Measurements from ENCODE around the gene DTX3. TPM values are rescaled to one million over a fixed set of nuclear protein-coding genes. Genes with fewer than 3 reads are reported as not detected.

The DTX3 gene
- total and polyA plus RNA-seq, 2 of the 13 experiments (the other 11 are each of a cell fraction or from before 2014, with no cell fraction given): 9.0 to 27.2 TPM

DNA sequence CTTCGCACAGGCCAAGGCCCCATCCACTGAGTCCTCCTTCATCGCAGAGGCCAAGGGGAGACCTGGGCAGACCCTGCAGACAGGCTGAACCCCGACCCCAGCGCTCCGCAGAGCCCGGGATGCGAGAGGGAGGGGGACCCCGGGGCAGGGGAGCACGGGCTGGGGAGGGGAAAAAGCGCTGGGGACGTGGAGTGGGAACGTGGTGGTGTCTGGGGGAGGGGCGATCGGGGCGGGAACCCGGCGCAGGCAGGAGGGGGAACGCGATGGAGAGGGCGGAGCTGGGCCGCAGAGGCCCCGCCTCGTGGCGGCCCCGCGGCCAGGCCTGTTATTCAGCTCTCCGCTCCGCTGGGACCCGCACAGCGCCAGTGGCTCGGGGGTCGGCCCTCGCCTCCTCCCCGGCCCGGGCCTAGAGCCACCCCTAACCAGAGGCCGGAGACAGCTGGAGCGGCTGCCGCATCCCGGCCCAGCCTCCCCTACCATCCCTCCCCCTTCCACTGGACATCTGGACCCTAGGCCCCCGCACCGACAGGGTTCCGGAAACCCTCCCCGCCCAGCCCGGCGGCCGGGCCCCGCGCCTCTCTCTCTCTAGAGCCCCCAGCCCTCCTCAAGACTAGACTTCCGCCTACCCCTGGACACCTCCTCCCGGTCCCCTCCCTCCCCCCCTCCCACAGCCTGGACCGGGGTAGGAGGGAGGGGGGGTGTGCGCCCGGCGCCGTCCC lies 6.6 kb downstream of the DTX3 start, which contains the start of gene ARHGEF25 (continued):
- TF ChIP-seq, protein P1, sequence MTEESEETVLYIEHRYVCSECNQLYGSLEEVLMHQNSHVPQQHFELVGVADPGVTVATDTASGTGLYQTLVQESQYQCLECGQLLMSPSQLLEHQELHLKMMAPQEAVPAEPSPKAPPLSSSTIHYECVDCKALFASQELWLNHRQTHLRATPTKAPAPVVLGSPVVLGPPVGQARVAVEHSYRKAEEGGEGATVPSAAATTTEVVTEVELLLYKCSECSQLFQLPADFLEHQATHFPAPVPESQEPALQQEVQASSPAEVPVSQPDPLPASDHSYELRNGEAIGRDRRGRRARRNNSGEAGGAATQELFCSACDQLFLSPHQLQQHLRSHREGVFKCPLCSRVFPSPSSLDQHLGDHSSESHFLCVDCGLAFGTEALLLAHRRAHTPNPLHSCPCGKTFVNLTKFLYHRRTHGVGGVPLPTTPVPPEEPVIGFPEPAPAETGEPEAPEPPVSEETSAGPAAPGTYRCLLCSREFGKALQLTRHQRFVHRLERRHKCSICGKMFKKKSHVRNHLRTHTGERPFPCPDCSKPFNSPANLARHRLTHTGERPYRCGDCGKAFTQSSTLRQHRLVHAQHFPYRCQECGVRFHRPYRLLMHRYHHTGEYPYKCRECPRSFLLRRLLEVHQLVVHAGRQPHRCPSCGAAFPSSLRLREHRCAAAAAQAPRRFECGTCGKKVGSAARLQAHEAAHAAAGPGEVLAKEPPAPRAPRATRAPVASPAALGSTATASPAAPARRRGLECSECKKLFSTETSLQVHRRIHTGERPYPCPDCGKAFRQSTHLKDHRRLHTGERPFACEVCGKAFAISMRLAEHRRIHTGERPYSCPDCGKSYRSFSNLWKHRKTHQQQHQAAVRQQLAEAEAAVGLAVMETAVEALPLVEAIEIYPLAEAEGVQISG (CRISPR knock-in tag; IDR thresholded peaks at IDR 0.05): peak; percentile 51; the same call in 1 of the 2 replicates
- TF ChIP-seq ZNF746 (CRISPR knock-in tag; IDR thresholded peaks at IDR 0.05) (peak; percentile 59; the same call in 1 of the 2 replicates), ZNF224 (CRISPR knock-in tag; IDR thresholded peaks at IDR 0.05) (no peak), SNAPC2 (CRISPR knock-in tag; IDR thresholded peaks at IDR 0.05) (no peak), ZNF768 (CRISPR knock-in tag; IDR thresholded peaks at IDR 0.05) (peak; percentile 59; the same call in 1 of the 2 replicates), ZC3H4 (CRISPR knock-in tag; IDR thresholded peaks at IDR 0.05; ENCODE audit: borderline replicate concordance) (0 out of 2 replicates have a peak, but pooled peaks have one; percentile 34), CBX5 (CRISPR knock-in tag; IDR thresholded peaks at IDR 0.05; ENCODE audit: borderline replicate concordance) (no peak), ZNF510 (CRISPR knock-in tag; IDR thresholded peaks at IDR 0.05; ENCODE audit: low read depth) (no peak), ZNF766 (CRISPR knock-in tag; IDR thresholded peaks at IDR 0.05; ENCODE audit: borderline replicate concordance) (0 out of 2 replicates have a peak, but pooled peaks have one; percentile 57), MED13 (CRISPR knock-in tag; IDR thresholded peaks at IDR 0.05) (0 out of 2 replicates have a peak, but pooled peaks have one; percentile 19), ZNF777 (CRISPR knock-in tag; IDR thresholded peaks at IDR 0.05) (no peak; the same call in 1 of the 2 replicates), GABPA (IDR thresholded peaks at IDR 0.05; ENCODE audit: low read depth, low read length) (peak; percentile 41), GABPA (CRISPR knock-in tag; IDR thresholded peaks at IDR 0.05; ENCODE audit: low read depth) (peak; percentile 84), NR2F1 (CRISPR knock-in tag; IDR thresholded peaks at IDR 0.05) (no peak), SOX6 (IDR thresholded peaks at IDR 0.05) (no peak), SOX6 (CRISPR knock-in tag; IDR thresholded peaks at IDR 0.05) (peak; percentile 52), ZNF605 (CRISPR knock-in tag; IDR thresholded peaks at IDR 0.05) (no peak), HOXA3 (CRISPR knock-in tag; IDR thresholded peaks at IDR 0.05) (peak; percentile 68), MEIS2 (CRISPR knock-in tag; IDR thresholded peaks at IDR 0.05) (peak; percentile 82), HNRNPH1 (optimal IDR thresholded peaks at IDR 0.05; ENCODE audit: low read depth, low read length) (no peak), GATAD2A (CRISPR knock-in tag; IDR thresholded peaks at IDR 0.05) (no peak), IKZF4 (CRISPR knock-in tag; IDR thresholded peaks at IDR 0.05; ENCODE audit: borderline replicate concordance, low read depth, not compliant biosample characterization) (no peak), FOXK1 (CRISPR knock-in tag; IDR thresholded peaks at IDR 0.05; ENCODE audit: borderline replicate concordance, low read depth) (peak; percentile 17; the same call in 1 of the 2 replicates), YEATS4 (CRISPR knock-in tag; IDR thresholded peaks at IDR 0.05; ENCODE audit: borderline replicate concordance) (peak; percentile 69; the same call in 1 of the 2 replicates), ZFX (CRISPR knock-in tag; IDR thresholded peaks at IDR 0.05; ENCODE audit: low read depth) (peak; percentile 88)
- TF ChIP-seq, protein P2, sequence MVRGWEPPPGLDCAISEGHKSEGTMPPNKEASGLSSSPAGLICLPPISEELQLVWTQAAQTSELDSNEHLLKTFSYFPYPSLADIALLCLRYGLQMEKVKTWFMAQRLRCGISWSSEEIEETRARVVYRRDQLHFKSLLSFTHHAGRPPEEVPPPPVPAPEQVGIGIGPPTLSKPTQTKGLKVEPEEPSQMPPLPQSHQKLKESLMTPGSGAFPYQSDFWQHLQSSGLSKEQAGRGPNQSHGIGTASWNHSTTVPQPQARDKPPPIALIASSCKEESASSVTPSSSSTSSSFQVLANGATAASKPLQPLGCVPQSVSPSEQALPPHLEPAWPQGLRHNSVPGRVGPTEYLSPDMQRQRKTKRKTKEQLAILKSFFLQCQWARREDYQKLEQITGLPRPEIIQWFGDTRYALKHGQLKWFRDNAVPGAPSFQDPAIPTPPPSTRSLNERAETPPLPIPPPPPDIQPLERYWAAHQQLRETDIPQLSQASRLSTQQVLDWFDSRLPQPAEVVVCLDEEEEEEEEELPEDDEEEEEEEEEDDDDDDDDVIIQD (CRISPR knock-in tag; IDR thresholded peaks at IDR 0.05; ENCODE audit: low read depth): no peak
- TF ChIP-seq, protein P3, sequence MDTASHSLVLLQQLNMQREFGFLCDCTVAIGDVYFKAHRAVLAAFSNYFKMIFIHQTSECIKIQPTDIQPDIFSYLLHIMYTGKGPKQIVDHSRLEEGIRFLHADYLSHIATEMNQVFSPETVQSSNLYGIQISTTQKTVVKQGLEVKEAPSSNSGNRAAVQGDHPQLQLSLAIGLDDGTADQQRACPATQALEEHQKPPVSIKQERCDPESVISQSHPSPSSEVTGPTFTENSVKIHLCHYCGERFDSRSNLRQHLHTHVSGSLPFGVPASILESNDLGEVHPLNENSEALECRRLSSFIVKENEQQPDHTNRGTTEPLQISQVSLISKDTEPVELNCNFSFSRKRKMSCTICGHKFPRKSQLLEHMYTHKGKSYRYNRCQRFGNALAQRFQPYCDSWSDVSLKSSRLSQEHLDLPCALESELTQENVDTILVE (CRISPR knock-in tag; IDR thresholded peaks at IDR 0.05): peak; percentile 30; the same call in 1 of the 2 replicates

Measured in HepG2 (cell line).